Skeletal muscle satellite cell (primary cell): ENCODE results near the gene CAPS. TPM values are rescaled to one million over a fixed set of nuclear protein-coding genes. Genes with fewer than 3 reads are reported as not detected.
"Not testable (repeated sequence)": the region's sequence is repeated elsewhere in the genome, so short reads cannot be mapped to it uniquely, and the experiment has no call there.

Source experiments
- H3K27me3 ChIP-seq: 2 replicates; pipeline ENCODE4 v1.7.0; 2013; ENCODE audit warnings: low read length; ENCODE audit not compliant: control insufficient read depth, insufficient read depth
- H3K36me3 ChIP-seq: 2 replicates; pipeline ENCODE4 v1.7.0; 2013; ENCODE audit warnings: mild to moderate bottlenecking, control low read depth, low read length; ENCODE audit not compliant: insufficient read depth
- H3K4me1 ChIP-seq: 2 replicates; pipeline ENCODE4 v1.7.0; 2013; ENCODE audit warnings: low read length; ENCODE audit not compliant: control insufficient read depth, insufficient read depth
- H3K4me2 ChIP-seq: 2 replicates; pipeline ENCODE4 v1.7.0; 2013; ENCODE audit warnings: mild to moderate bottlenecking, low read length
- H3K4me3 ChIP-seq: 2 replicates; pipeline ENCODE4 v1.7.0; 2013; ENCODE audit warnings: low read length
- H3K9ac ChIP-seq: 2 replicates; pipeline ENCODE4 v1.7.0; 2013; ENCODE audit warnings: mild to moderate bottlenecking, low read depth, low read length, moderate library complexity
- H3K9me3 ChIP-seq: replicated peaks from 2 replicates; pipeline ENCODE4 v1.7.0; 2013; ENCODE audit warnings: mild to moderate bottlenecking, control low read depth, low read length
- total RNA-seq: library from RNA; depleted of rRNA; stranded (reverse); fragments of >200 nt; gene quantifications from 2 replicates; pipeline ENCODE4 v1.2.3, GENCODE V29; 2012; rRNA removed

CAPS gene
- total RNA-seq: 2.6 and 6.1 TPM in 2 replicates

DNA sequence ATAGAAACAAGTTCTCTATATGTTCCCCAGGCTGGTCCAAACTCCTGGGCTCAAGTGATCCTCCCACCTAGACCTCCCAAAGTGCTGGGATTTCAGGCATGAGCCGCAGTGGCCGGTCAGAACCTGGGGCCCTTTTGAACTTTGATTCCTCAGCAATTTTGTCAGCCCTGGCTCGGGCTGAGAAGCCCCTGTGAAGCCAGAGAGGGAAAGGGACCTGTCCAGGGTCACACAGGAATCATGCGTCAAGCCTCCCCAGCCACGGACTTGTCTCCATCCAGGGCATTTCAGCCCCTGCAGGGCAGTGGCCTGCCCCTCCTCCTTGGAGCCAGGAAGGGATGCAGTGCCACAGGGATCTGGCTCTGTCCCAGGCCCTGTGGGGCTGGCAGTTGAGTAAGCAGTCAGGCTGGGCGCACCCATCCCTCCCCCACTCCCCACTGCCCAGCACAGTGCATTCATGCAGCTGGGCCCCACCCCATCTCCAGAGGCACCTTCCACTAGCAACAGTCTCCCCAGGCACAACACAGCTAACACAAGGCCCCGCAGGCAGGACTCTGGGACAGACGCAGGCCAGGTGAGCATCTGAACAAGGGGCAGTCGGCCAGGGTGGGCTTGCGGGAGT lies at the start of gene CAPS:
Gene CAPS (plus strand): TSS at position 516 of the 619 bp plus-strand sequence. CDS start 153 bp downstream, outside the sequence.
- H3K9me3 ChIP-seq: no peaks in the 10 kb centered on the region
- peaks cover 32% of the 10 kb centered on the region for H3K36me3 ChIP-seq
- H3K4me3 ChIP-seq: no peak within 1 kb of the TSS
- peak within 1 kb of the TSS; percentile 41 for H3K4me2 ChIP-seq
- peak within 1 kb of the TSS; percentile 11 for H3K9ac ChIP-seq
- H3K4me1 ChIP-seq: peaks cover 15% of the 10 kb centered on the region
- H3K27me3 ChIP-seq: no peaks in the 10 kb centered on the region

DNA sequence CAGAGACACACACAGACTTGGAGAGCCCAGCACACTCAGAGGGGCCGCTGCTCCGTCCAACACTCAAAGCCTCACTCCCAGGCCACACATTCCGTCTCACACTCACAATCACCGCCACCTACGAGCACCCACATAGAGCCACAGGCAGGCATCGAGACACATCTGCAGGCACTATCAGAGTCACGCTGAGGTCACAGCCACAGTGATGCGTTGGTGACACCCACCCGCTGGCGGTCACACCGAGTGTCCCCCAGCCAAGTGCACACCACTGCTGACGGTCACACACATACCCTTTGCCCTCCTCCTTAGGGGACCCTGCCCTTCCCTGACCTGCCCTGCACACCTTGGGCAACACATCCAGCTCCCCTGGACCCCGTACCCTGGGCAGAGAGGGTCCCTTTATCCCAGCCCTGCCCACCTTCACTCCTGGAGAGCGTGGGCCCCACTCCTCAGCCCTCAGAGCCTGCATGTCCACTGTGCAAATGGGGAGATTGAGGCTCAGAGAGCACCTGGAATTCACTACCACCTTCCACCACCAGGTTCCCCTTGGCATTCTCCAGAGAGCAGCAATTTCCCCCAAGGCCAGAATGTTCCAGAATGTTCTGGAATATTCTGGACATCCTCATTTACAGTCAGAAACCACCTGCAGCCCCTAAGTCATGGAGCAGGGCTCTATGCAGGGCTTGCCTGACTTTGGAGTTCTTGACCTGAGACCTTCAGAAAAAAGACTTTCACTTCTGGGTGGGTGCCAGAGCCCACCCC lies 49.1 kb upstream of the CAPS start:
- no peak overlapping the region for H3K9ac ChIP-seq
- H3K9me3 ChIP-seq: no peaks in the 10 kb centered on the region
- peaks cover 24% of the 10 kb centered on the region for H3K27me3 ChIP-seq
- no peaks in the 10 kb centered on the region for H3K4me1 ChIP-seq
- no peaks in the 10 kb centered on the region for H3K36me3 ChIP-seq
- H3K4me3 ChIP-seq: no peak overlapping the region
- H3K4me2 ChIP-seq: no peak overlapping the region

DNA sequence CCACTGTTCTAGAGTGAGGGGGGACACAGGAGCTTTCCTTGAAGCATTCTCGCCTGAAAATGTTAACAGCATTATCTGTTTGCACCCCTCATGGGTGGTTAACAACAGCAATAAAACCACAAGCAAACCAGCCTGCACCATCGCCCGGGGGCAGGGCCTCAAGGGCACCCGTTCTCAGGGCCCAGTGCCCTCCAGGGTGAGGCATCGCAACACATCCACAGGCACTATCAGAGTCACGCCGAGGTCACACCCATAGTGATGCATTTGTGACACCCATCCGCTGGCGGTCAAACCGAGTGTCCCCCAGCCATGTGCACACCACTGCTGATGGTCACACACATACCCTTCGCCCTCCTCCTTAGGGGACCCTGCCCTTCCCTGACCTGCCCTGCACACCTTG lies 48.3 kb upstream of the CAPS start:
- no peak overlapping the region for H3K4me3 ChIP-seq
- H3K27me3 ChIP-seq: peaks cover 22% of the 10 kb centered on the region
- H3K36me3 ChIP-seq: no peaks in the 10 kb centered on the region
- no peaks in the 10 kb centered on the region for H3K9me3 ChIP-seq
- no peak overlapping the region for H3K9ac ChIP-seq
- no peak overlapping the region for H3K4me2 ChIP-seq
- H3K4me1 ChIP-seq: no peaks in the 10 kb centered on the region

DNA sequence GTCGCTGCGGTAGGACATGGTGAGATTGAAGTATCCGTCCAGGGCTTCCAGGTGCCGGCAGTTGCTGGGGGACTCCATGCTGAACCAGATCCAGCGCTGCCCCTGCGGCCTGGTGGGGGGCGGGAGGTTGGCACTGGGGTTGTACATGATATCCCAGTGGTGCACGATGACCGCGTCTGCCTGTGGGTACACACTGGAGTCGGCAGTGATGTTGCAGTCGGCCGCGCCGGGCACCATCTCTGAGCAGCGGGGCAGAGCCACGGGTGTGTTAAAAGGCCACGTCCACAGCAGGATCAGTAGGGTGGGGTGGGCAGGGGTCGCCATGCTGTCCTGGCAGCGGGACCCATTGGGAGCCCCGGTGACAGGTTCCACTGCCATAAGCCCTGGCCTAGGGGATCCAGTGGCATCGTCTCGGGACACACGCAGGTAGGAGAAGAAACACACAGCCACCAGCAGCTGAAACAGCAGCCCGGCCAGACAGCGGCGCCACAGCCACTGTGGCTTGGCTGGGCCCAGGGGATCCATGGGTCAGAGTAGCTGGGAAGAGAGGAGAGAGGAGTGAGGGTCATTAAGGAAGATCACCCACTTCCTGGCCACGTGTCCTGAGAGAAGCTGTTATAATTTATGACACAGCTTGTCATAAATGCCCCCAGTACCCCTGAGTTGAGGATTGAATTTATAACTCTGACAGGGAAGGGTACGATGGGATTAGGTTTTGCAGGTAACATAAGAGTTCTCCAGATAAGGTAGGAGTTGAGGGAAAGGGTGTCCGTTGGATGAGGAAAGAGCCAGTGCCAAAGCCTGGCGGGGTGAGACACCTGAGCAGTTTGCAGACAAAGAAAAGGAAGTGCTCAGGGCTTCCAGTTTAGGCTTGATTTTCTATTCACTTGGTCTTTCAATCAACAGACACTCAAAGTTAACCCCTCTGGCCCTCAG lies 46.6 kb upstream of the CAPS start:
- Histone ChIP-seq H3K4me2 (no peak overlapping the region), H3K27me3 (peaks cover 16% of the 10 kb centered on the region), H3K9ac (no peak overlapping the region), H3K4me3 (no peak overlapping the region), H3K4me1 (no peaks in the 10 kb centered on the region), H3K9me3 (no peaks in the 10 kb centered on the region), H3K36me3 (no peaks in the 10 kb centered on the region)

DNA sequence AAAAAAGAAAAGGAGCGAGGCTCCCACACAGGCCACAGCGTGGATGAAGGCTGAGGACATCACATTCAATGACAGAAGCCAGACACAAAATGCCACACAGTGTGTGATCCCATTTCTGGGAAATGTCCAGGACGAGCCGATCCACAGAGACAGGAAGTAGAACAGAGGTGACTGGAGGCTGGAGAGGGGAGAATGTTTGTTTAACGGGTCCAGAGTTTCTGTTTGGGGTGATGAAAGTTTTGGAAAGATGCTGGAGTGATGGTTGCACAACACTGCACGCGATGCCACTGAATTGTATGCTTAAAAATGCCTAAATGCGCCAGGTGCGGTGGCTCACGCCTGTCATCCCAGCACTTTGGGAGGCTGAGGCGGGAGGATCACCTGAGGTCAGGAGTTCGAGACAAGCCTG lies 43.1 kb upstream of the CAPS start:
- Histone ChIP-seq H3K4me1 (no peaks in the 10 kb centered on the region), H3K9me3 (no peaks in the 10 kb centered on the region), H3K9ac (no peak overlapping the region), H3K4me3 (no peak overlapping the region), H3K27me3 (peaks cover 12% of the 10 kb centered on the region), H3K36me3 (no peaks in the 10 kb centered on the region), H3K4me2 (no peak overlapping the region)

DNA sequence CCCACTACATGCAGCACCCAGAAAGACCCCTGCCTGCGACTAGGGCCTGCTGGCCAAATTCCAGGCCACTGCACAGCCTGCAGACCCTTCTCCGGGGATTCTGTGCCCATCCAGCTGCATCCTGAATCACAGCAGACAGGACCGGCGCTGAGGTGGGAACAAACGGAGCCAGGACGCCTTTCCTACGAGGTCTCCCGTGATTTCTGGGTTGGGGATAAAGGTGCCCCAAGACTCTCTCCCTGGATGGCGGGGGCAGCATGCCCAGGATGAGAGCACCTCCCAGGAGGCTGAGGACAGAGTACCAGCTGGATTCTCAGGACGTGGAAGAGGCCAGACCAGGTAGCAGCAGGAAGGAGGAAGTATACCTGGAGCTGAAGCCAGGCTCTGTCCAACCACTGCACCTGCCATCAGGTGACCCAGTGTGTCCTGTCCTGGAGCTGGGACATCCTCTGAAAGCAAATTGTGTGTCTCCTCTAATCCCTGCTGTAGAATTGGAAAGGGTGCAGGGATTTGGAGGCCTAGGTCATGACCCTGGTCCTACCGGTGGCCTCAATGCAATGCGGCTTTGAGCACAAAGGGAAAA lies 40.3 kb upstream of the CAPS start:
- Histone ChIP-seq H3K9me3 (no peaks in the 10 kb centered on the region), H3K36me3 (no peaks in the 10 kb centered on the region), H3K9ac (no peak overlapping the region), H3K4me1 (no peaks in the 10 kb centered on the region), H3K27me3 (peaks cover 14% of the 10 kb centered on the region), H3K4me2 (no peak overlapping the region), H3K4me3 (no peak overlapping the region)

DNA sequence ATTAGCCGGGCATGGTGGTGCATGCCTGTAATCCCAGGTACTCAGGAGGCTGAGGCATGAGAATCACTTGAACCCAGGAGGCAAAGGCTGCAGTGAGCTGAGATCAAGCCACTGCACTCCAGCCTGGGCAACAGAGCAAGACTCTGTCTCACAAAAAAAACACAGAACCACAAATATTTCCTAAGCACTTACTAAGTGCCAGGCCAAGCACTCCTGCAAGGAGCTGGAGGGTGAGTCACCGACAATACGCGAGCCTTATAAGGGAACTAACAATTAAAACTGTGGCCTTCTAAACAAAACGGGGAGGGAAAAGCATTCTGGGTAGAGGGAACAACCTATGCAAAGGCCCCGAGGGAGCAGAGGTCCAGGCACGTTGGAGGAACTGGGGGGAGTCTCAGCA lies 39.6 kb upstream of the CAPS start:
- peaks cover 20% of the 10 kb centered on the region for H3K27me3 ChIP-seq
- H3K4me3 ChIP-seq, H3K4me1 ChIP-seq, H3K36me3 ChIP-seq, H3K4me2 ChIP-seq, H3K9ac ChIP-seq, H3K9me3 ChIP-seq: not testable (repeated sequence)

DNA sequence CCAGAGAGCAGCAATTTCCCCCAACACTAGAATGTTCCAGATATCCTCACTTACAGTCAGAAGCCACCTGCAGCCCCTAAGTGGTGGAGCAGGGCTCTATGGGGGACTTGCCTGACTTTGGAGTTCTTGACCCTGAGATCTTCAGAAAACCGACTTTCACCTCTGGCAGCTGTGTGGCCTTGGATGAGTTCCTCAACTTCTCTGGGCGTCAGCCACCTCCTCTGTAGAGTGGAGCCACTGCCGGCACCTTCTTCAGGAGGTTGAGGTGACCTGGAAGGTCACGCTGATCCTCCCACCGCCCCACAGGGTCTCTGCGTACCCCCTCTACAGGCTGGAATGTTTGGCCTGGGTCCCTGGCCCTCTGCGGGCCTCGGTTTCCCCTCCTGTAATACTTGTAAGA lies 36.6 kb upstream of the CAPS start:
- no peaks in the 10 kb centered on the region for H3K9me3 ChIP-seq
- H3K4me3 ChIP-seq: no peak overlapping the region
- no peaks in the 10 kb centered on the region for H3K36me3 ChIP-seq
- H3K4me1 ChIP-seq: no peaks in the 10 kb centered on the region
- no peak overlapping the region for H3K4me2 ChIP-seq
- H3K27me3 ChIP-seq: peaks cover 42% of the 10 kb centered on the region
- no peak overlapping the region for H3K9ac ChIP-seq

DNA sequence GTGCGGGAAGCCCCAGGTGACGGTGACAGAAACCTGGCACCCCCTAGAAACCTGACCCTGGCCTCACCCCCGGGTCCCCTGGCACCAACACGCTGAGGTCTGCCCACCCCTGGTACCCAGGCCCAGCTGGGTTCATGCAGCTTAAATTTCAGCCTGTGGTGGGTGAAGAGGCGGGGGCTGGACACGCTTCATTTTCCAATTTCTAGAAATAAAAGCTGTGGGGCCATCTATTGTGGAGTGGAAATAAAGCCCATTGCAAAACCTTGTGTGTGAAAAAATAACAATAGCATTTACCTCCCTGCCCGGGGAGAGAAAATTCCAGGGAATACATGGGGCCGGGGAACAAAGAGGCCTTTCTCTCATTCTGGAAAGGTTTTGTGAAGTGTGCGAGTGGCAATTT lies 36.2 kb upstream of the CAPS start:
- H3K4me2 ChIP-seq: no peak overlapping the region
- no peak overlapping the region for H3K9ac ChIP-seq
- no peaks in the 10 kb centered on the region for H3K36me3 ChIP-seq
- H3K9me3 ChIP-seq: no peaks in the 10 kb centered on the region
- H3K4me1 ChIP-seq: no peaks in the 10 kb centered on the region
- no peak overlapping the region for H3K4me3 ChIP-seq
- peaks cover 44% of the 10 kb centered on the region for H3K27me3 ChIP-seq

DNA sequence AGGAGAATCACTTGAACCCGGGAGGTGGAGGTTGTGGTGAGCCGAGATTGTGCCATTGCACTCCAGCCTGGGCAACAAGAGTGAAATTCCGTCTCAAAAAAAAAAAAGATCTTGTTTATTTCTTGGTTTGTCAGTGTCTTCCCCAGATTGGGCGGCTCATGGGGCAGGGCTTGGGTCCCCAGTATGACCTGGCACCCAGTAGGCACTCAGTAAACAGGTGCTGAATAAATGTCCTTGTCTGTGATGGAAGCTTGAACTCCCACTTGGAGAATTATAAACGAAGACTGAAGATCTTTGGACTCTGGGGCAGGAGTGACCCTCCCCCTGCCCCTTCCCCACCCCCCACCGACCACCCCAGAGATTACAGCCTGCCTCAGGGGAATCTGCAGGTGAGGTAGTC lies 33.9 kb upstream of the CAPS start:
- Histone ChIP-seq H3K4me1 (no peaks in the 10 kb centered on the region), H3K4me3 (no peak overlapping the region), H3K4me2 (no peak overlapping the region), H3K9ac (no peak overlapping the region), H3K9me3 (no peaks in the 10 kb centered on the region), H3K36me3 (no peaks in the 10 kb centered on the region), H3K27me3 (peaks cover 49% of the 10 kb centered on the region)

DNA sequence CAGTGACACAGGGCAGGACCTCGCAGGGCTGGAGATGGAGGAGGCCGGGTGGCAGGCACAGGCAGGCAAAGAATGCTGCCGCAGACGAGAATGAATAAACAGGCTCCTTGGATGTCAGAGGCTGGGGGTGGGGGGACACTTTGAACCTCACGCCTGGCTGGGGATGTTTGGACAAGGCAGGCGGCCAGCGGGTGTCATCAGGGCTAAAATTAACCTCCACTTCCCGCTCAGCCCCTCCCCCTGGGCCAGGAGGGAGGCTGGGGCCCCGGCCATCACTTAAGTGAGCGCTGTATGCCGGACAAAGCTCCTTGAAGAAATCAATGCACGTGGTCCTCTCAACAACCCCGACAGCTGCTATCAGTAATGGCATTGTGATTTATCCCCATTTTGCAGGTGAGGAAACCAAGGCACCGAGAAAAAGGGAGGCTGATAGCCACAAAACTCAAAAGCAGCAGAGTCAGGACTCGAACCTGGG lies 33.4 kb upstream of the CAPS start:
- H3K27me3 ChIP-seq: peaks cover 48% of the 10 kb centered on the region
- no peaks in the 10 kb centered on the region for H3K4me1 ChIP-seq

More for the DNA sequence above, 33.4 kb upstream of the CAPS start:
- no peaks in the 10 kb centered on the region for H3K9me3 ChIP-seq
- no peak overlapping the region for H3K4me2 ChIP-seq
- H3K9ac ChIP-seq: no peak overlapping the region
- H3K4me3 ChIP-seq: no peak overlapping the region
- no peaks in the 10 kb centered on the region for H3K36me3 ChIP-seq
